Stimulated activated CD4-positive, alpha-beta T cell treated with anti-CD3 and anti-CD28 coated beads, TNF-alpha, amount 100 ng/mL, for 48 hours (primary cell): ENCODE results near the gene SC5D.

Source experiments
- DNase-seq, 3 donors: peaks; one replicate each; pipeline ENCODE4 v3.0.0-alpha.2; 2020; ENCODE audit warnings: low read depth in 3 of 3

Gene SC5D

DNA sequence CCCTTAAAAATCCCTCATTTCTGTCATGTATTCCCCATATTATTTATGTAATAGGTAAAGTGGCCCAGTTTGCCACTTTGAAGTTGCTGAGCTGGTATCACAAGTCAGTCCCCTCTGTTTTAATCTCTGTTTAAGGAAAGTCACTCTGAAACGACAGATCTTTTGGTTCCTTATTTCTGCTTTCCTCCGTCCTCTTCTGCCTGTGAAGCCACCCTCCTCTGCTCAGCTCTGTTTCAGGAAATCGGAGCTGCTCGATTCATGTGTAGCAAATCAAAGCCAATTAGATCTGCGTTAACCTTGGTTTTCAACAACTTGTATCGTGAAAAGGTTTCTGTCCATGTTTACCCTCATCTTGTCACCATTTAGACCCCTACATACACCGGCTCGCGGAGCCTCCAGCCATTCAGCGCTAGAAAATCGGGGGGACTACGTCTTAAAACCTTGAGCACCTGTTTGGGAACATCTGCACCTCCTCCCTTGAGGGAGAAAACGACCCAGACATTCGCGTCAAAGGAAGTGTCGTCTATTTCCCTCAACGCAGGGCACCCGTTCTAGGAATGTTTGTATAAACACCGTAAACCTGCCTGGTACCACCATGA is 576 bp upstream of the SC5D start:
- DNase-seq: no peak

DNA sequence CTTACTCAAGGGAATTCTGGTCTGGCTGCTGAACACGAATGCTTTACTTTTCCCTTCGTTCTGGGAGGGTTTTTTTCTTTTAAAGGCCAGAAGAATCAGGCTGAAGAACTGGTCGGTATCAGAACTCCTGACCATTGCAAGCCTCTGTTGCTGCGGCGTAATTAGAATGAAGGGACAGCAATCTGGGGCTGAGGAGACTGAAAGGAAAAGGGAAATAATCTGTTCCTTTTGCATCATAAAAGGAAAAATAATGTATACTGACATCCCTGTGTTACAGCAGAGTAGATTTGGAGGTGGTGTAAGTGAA is 670 bp downstream of the SC5D start:
- no peak for DNase-seq

DNA sequence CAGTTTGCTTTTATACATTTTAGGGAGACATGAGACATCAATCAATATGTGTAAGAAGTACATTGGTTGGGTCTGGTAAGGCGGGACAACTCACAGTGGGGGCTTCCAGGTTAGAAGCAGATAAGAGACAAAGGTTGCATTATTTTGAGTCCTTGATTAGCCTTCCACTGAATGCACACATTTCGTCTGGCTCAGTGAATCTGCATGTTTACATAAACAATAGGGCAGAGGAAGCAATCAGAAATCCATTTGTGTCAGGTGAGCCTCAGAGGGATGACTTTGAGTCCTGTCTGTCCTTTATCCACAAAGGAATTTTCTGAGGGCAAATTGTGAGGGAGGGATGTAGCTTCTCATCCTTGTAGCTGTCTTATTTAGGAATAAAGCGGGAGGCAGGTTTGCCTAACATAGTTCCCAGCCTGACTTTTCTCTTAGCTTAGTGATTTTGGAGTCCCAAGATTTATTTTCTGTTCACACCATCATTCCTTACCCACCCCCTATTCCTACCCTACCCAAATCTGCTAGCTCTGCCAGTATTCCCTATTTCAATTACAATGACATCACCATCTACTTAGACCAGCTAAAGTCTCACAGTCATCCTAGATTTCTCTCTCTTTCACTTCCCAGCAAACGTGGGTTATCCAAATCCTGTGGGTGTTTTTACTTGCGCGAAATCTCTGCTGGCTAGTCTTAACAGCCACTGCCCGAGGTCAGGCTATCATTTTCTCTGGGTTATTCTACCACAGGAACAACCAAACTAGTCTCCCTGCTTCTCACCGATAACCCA is 2.9 kb downstream of the SC5D start:
- no peak for DNase-seq

DNA sequence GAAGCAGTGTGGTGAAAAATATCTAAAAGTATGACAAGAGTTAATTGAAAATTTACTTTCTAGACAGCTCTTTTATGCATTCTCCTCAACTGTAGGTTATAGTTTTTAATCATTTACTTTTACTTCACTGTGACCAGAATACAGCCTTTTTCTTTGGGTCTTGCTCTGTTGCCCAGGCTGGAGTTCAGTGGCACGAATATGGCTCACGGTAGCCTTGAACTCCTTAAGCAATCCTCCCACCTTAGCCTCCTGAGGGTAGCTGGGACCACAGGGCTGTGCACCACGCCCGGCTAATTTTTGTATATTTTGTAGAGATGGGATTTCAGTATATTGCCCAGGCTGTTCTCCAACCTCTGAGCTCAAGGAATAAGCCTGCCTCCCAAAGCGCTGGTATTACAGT is 5.3 kb downstream of the SC5D start:
- DNase-seq: no peak

DNA sequence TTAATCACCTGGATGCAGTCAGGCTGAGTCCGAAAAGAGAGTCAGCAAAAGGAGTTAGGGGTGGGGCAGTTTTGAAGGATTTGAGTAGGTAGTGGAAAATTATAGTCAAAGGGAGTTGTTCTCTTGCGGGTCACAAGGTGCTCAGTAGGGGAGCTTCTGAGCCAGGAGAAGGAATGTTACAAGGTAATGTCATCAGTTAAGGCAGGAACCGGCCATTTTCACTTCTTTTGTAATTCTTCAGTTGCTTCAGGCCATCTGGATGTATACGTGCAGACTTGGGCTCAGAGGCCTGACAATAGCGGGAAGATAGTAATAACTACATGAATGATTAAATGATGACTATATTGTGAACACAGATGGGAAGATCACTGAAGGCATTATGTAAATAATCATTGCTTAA is 6.2 kb downstream of the SC5D start:
- no peak for DNase-seq

DNA sequence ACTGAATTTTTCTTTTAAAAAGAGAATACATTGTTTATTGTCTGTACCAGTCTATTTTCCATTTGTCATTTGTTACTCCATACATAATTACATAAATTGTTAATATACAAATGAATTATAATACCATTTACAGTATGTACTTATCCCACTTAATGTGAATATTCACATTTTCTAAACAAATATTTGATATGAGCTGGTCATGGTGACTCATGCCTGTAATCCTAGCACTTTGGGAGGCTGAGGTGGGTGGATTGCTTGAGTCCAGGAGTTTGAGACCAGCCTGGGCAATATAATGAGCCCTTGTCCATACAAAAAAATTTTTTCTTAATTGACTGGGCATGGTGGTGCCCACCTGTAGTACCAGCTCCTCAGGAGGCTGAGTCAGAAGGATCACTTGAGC is 6.8 kb downstream of the SC5D start:
- DNase-seq: no peak

DNA sequence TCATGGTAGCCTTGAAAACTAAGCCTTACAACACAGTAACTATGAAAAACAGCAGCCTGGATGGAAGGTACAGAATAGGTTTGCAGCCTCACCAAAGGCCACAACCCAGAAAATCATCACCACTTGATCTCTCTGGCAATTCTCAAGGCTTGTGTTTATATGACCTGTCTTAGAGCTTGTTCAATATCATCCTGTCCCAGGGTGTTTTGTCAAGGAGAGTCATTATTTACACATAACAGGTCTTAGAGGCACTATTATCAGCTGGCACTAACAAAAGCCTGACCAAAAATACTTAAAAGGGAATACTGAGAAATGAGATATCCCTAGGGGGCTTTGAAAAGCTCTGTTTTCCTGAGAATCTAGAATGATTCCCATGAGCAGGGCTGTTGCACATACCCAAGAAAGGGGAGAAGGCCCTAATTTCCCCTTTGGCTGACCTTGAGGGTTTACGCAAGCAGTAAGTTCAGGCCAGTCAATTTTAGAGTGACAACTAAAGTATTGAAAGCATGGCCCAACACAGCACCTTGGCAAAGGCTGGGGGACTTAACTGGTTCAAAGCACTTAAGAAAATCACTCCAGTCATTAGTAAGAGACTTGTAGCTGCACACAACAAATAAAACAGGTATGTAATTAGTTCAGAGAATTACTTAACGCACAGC is 7.9 kb downstream of the SC5D start:
- DNase-seq: no peak

DNA sequence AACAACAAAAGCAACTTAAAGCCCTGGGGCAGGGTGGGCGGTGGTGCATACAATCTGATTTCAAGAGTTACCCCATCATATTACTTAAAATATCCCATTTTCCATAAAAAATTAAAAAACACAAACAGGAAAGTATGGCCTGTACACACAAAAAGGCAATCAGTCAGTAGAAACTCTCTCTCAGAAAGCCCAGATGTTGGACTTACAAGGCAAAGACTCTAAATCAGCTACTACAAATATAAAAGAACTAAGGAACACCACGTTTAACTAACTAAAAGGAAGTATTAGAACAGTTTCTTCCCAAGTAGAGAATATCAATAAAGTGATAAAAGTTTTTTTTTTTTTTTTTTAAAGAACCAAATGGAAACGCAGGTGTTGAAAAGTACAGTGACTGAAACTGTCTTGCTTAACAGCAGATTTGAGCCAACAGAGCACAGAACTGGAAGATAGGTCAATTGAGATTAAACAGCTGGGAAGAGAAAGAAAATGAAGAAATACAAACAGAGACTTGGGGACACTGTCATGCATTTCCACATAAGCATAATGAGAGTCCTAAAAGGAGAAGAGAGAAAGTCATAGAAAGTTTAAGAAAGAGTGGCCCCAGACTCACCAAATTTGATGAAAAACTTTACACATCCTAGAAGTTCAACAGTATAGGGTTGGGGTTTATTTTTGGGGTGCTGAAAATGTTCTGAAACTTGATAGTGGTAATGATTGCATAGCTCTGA is 8.6 kb downstream of the SC5D start:
- no peak for DNase-seq

DNA sequence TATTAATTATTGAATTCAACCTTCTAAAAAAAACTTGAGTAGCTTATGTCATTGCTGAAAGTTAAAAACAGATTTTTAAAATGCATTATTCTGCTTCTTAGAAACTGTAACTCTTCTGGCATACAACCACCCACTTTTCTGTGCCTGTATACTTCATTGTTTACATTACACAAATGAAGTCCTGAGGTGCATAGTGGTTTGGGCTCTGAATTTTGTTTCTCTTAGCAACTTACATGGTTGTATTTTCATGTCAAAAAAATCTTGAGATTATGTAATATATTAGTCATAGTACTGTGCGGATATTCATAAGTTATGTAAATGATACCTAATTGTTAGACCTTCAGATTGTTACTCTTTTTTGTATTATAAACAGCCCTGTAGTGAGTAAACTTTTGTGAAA is 12.2 kb downstream of the SC5D start:
- no peak for DNase-seq

DNA sequence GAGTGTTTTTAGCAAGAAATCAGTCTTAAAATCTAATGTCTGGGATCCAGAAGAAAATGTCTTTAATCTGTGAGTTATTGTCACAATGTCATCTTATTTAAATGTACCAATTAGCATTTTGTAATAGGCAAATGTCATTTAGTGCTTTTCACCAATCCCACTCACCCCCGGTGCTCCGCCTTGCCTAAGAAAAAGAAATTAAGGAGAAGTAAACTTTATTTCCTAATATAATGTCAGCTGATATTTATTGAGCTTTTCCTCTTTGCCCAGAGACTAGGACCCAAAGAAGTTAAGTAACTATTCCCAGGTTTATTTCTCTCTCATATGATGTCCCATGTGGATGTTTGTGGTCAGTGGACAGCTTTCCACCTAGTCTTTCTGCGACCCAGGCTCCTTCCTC is 16.2 kb downstream of the SC5D start:
- no peak for DNase-seq

DNA sequence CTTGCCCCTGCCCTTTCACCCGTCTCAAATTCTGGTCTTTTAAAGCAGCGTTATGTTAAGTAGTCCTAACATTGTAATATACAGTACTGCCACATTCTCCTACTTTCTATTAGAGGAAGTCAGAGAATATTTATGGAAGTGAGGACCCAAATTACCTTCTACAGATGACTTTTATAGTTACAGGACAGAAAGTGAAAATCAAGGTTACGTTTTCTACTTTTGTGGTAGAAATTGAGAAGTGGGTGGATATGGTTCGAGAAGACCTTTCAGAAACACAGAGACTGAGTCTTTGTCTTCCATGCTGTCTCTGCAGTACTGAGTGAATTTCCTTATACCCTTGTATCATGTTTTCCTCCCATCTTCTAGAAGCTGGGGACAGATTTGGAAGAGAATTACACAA is 17.1 kb downstream of the SC5D start:
- no peak for DNase-seq

DNA sequence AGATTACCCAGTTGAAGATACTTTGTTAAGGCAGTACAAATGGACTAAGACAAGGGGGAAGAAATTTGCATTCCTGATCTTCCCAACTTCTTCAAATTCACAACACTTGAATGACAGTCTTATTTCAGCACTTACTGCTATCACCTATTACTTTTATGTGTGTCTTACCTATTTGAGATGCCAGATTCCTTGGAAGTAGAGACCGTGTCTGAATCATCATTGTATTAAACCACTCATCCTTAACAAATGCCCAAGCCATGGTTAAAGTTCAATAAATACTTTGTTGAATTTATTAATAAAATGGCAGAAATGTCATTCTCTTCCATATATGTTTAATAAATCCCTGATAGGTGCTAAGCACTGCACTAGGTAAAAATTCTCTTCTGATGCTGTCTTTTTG is 18.3 kb downstream of the SC5D start:
- no peak for DNase-seq

DNA sequence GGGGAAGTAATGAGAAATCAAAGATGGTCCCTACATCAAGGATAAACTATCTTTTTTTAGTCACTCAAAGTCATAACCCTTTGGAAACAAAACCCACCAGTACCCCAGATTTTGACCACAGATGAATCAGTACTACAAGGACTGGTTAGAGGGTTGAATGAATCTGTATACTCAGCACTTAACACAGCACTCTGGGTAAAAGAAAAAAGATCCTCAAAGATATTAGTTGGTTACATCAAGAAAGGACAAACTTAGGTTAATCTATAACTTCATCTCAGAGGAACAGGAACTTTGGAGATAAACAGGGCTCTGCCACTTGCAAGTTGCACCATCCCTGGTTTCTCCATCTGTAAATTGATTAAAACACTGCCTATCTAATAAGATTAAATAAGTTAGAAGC is 18.8 kb downstream of the SC5D start:
- no peak for DNase-seq

DNA sequence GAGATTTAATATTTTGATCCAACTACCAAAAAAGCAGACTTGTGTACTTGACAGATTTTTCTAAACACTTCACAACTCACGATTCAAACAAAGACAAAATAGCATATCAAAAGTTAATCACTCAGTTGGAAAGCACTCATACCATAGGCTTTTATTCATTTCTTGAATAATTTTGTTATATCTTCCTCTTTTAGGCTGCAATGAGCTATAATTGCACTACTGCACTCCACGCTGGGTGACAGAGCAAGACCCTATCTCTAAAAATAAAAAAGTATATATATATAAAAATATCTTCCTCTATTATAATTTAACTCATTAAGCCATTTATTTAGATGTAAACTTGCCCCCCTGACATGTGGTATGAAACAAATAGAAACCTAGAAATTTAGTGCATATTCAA is 19.9 kb downstream of the SC5D start:
- no peak for DNase-seq

DNA sequence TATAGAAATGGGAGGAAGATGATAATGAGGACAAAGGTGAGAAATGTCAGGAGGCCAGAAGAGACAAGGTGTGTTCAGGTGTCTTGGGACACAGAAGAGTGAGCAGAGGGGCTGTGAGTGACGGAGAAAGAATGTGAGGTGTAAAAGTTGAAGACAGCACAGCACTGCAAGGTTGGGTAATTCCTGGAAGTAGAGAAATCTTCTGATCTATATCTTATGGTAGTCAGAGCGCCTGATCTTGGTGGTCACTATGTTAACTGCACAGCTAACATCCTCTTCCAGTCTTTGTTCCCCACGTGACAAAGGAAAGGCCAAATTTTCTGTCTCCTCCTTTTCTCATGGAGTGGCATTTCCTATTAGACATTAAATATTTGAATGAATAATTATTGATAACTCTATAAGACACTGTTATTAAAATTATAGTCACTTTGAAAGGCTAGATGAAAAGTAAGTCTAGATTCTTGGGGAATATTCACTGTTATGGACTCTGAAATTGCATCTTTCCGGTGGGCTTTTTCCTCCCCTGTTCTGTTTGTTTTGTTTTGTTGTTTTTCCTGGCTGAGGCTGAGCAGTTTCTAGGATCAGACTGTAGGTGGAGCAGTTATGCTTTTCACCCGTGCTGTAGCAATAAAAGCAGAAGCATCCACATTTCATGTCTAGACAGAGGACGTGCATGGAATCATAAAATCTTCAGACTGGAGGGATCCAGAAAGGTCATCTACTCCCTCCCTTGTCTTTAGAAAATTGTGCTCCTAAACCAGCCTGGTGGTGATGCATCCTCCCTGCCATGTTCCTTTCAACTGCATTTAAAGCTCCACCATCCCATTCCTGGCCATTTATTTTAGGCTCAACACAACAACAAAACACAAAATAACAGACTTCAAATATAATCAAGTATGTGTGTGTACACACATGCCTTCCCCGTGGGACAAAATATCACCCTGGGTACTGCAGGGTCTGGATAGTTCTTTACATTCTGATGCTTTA is 26.6 kb downstream of the SC5D start:
- no peak for DNase-seq

DNA sequence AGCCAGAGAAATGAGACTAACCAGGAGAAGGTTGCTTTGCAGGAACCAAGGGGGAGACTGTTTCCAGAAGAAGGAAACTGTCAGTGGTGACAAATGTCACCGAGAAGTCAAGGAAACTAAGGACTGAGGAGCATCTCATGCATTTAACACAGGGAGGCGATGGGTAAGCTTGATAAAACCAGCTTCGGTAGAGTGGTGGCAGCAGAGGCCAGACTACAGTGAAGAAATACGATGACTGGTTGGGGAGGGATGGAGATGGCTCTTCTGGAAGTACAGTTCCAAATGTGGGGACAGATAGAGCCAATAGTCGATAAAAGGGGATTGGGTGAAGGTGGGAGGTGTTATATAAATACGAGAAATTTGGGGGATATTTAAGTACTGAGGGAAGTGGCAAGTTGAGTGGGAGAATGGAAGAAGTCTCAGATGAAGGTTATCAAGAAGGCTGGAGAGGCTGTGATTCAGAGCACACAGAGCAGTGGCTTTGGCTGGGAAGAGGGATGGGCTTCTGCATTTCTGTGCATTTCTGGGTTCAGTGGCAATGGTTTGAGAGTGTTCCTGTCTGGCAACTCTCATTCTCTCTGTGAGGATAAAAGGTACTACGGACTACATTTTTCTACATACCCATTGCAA is 29.2 kb downstream of the SC5D start:
- DNase-seq: no peak

DNA sequence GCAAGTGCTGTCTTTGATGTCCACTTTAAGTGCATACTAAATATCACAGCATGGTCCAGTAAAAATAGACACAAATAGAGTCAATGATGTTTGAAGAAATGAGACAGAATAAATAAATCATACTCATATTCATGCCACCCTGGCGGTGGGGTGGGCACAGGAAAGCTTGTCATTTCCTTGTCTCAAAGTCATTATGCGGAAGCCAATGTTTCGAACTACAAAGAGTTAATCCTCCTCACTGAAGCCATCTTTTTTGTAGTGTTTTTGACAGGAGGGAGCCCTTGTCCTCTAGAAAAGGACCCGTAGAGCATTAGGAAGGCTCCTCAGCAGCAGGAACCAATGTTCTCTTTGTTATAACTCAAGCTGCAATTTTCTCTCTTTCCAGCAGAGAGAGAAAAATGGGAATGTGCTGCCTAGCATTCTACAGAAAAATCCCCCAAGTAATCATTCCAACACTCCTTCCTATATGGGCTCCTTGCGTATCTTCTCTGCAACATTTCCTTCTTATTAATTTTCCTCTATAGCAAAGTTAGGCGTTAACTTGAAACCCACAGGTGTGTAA is 30.6 kb downstream of the SC5D start:
- no peak for DNase-seq

DNA sequence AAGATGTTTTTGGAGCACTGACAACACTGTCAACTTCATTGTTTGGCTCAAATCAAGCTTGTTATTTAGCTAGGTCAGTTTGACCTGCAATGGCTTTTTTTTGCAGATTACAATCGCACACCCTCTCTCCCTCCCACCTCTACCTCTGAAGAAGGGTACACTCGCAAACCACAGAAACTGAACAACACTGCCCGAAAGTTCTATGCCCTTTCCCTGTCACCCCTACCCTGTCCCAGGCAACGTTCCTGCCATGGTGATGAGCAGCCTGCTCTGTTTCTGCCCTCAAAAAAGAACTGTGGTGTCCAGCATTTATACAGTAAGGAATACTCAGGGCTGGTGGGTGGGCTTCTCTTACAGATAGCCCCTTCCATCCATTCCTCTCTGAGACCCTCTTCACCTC is 33.7 kb downstream of the SC5D start:
- no peak for DNase-seq

DNA sequence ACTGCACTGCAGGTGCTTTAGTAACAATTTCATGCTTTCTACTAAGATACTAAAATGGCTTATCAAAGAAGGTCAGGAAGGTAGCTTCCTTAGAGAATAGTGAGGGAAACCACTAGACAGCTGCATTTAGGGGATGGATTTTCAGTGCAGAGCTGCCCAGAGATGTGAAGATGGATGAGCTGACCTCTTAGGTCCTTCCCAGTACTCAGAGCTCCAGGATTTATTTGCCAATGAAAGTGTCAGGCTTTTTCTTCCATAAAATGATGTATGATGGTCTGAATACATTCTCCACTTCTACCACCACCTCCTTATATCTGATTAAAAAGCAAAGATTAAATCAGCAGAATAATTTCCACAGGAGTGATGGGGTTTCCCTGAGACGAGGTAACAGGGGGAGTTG is 35.0 kb downstream of the SC5D start:
- no peak for DNase-seq

DNA sequence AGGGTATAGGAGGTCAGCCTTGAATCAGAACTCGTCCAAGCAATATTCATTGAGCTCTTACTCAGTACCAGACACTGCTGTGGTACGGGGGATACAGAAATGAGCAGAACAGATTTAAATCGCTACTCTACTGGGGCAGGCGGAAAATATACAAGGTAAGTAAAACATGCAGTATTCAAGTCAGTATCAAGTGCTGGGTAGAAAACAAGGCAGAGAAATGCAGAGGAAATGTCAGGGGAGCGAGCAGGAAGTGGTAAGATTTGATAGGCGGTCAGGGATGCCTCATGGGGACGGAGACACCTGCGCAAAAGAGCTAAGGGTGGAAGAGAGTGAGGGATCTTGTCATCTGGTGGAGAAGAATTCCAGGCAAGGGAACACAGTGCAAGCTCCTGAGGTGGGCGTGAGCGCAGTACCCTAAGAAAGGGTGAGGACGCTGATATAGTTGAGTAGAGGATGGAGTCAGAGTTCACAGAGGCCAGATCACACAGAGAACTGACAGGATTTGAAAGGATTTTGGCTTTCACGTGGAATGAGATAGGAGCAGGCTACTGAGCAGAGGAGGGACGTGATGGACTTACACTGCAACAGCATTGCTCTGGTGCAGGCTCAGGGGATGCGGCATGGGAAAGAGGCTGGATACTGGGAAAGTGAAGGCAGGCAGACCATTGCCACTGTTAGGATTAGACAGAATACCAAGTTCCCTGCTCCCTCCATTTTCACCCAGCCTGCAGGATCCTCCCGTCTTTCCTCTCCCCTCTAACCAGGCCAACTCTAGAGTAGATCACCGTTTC is 35.8 kb downstream of the SC5D start:
- DNase-seq: no peak
